IMR-90 (cell line): ENCODE data around the gene CD209.

ENCODE experiments used
- BHLHE40 ChIP-seq: fragments of 150-350 bp; IDR thresholded peaks from 2 replicates; pipeline ENCODE4 v1.6.1; 2016; ENCODE audit warnings: mild to moderate bottlenecking, low read depth, low read length
- CEBPB ChIP-seq: IDR thresholded peaks from 2 replicates; pipeline ENCODE4 v1.6.1; 2012; ENCODE audit warnings: low read depth, low read length, improper control_type of control experiment
- CHD1 ChIP-seq: IDR thresholded peaks from 2 replicates; pipeline ENCODE4 v1.6.1; 2012; ENCODE audit warnings: low read depth, low read length, improper control_type of control experiment
- ELK1 ChIP-seq: fragments of 150-350 bp; IDR thresholded peaks from 2 replicates; pipeline ENCODE4 v1.6.1; 2016; ENCODE audit warnings: low read depth, mild to moderate bottlenecking, low read length, moderate library complexity, borderline replicate concordance
- FOS ChIP-seq: fragments of 150-350 bp; IDR thresholded peaks from 2 replicates; pipeline ENCODE4 v1.6.1; 2016; ENCODE audit warnings: low read depth, low read length
- MAZ ChIP-seq: IDR thresholded peaks from 2 replicates; pipeline ENCODE4 v1.6.1; 2012; ENCODE audit warnings: low read depth, mild to moderate bottlenecking, low read length, improper control_type of control experiment, moderate library complexity, borderline replicate concordance
- POLR2A ChIP-seq: IDR thresholded peaks from 2 replicates; pipeline ENCODE4 v1.6.1; 2012; ENCODE audit warnings: mild to moderate bottlenecking, low read depth, low read length
- RAD21 ChIP-seq: IDR thresholded peaks from 2 replicates; pipeline ENCODE4 v1.6.1; 2012; ENCODE audit warnings: low read length, improper control_type of control experiment
- RCOR1 ChIP-seq: IDR thresholded peaks from 2 replicates; pipeline ENCODE4 v1.6.1; 2012; ENCODE audit warnings: mild to moderate bottlenecking, low read length, improper control_type of control experiment; ENCODE audit not compliant: insufficient replicate concordance
- SMC3 ChIP-seq: fragments of 150-350 bp; IDR thresholded peaks from 2 replicates; pipeline ENCODE4 v1.6.1; 2016; ENCODE audit warnings: low read depth, mild to moderate bottlenecking, antibody characterized with exemption, low read length, moderate library complexity
- TF ChIP-seq, protein P1 (sequence below): conservative IDR thresholded peaks from 2 replicates; pipeline ENCODE4 v1.5.1; 2012; ENCODE audit warnings: mild to moderate bottlenecking, low read depth, low read length, improper control_type of control experiment
- TF ChIP-seq, protein P2 (sequence below): fragments of 150-350 bp; IDR thresholded peaks from 2 replicates; pipeline ENCODE4 v1.6.1; 2017; ENCODE audit warnings: mild to moderate bottlenecking, antibody characterized with exemption, low read length, low read depth

GRCh38 chr19:7762719-7763293 is 15.5 kb upstream of the CD209 start, which contains the start of gene CLEC4M:
- TF ChIP-seq, protein P1, sequence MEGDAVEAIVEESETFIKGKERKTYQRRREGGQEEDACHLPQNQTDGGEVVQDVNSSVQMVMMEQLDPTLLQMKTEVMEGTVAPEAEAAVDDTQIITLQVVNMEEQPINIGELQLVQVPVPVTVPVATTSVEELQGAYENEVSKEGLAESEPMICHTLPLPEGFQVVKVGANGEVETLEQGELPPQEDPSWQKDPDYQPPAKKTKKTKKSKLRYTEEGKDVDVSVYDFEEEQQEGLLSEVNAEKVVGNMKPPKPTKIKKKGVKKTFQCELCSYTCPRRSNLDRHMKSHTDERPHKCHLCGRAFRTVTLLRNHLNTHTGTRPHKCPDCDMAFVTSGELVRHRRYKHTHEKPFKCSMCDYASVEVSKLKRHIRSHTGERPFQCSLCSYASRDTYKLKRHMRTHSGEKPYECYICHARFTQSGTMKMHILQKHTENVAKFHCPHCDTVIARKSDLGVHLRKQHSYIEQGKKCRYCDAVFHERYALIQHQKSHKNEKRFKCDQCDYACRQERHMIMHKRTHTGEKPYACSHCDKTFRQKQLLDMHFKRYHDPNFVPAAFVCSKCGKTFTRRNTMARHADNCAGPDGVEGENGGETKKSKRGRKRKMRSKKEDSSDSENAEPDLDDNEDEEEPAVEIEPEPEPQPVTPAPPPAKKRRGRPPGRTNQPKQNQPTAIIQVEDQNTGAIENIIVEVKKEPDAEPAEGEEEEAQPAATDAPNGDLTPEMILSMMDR: no peak
- TF ChIP-seq POLR2A (no peak), RAD21 (no peak), BHLHE40 (no peak), RCOR1 (no peak), CHD1 (no peak), SMC3 (no peak), ELK1 (no peak), FOS (no peak), MAZ (no peak), CEBPB (no peak)
- TF ChIP-seq, protein P2, sequence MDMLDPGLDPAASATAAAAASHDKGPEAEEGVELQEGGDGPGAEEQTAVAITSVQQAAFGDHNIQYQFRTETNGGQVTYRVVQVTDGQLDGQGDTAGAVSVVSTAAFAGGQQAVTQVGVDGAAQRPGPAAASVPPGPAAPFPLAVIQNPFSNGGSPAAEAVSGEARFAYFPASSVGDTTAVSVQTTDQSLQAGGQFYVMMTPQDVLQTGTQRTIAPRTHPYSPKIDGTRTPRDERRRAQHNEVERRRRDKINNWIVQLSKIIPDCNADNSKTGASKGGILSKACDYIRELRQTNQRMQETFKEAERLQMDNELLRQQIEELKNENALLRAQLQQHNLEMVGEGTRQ: no peak
